Renal cortical epithelial cell (primary cell): ENCODE data around the gene NGDN. TPM values are rescaled to one million over a fixed set of nuclear protein-coding genes. Genes with fewer than 3 reads are reported as not detected.
"Not testable (repeated sequence)": the region's sequence is repeated elsewhere in the genome, so short reads cannot be mapped to it uniquely, and the experiment has no call there.

Source experiments
- DNase-seq: peaks from one replicate; pipeline ENCODE4 v3.0.0-alpha.2; 2011; ENCODE audit warnings: low read depth
- total RNA-seq: library from RNA; depleted of rRNA; stranded (reverse); fragments of >200 nt; gene quantifications from 2 replicates; pipeline ENCODE4 v1.2.3, GENCODE V29; 2014

NGDN gene
- 41.5 and 53.0 TPM in 2 replicates for total RNA-seq

- DNase-seq, result peak; percentile 100
Observed at GRCh38 chr14:23469127-23469905, at the start of gene NGDN. Gene NGDN, plus strand, starts transcription at chr14:23469703. Its CDS starts 13 bp downstream, at chr14:23469716.

GRCh38 chr14:23421594-23421993, 47.9 kb upstream of the NGDN start:
- DNase-seq, result no peak

DNA sequence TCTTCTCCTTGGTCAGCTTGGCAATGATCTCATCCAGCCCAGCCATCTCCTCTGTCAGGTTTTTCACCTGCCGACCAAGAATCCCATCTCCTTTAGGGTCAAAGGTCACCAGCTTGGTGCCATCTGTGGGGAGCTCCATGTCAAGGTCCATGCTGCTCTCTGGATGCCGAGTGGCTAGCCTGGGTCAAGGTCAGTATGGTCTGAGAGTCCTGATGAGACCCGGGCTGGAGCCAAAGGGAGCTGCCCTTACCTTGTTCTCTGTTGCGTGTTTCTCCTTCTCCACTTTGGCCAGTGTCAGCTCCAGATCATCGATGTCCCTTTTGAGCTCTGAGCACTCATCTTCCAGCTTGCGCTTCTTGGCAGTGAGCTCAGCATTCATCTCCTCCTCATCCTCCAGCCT, 45.8 kb upstream of the NGDN start:
- no peak for DNase-seq

- DNase-seq, result no peak
Observed at GRCh38 chr14:23425169-23425568, 44.3 kb upstream of the NGDN start.

DNA sequence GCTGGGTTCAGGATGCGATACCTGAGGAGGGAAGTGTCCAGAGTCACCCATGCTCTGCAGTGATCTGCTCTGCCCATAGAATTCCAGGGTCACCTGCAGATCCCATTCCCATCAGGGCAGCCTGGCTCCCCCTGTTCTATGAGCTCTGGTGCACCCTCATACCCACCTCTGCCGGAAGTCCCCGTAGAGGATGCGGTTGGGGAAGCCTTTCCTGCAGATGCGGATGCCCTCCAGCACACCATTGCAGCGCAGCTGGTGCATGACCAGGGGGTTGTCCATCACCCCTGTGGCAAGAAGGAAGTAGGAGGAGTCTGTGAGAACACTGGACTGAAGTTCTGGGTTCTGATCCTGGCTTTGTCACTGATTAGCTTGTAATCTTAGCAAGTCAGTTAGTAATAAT, 43.7 kb upstream of the NGDN start:
- not testable (repeated sequence) for DNase-seq

- DNase-seq, result no peak
Observed at GRCh38 chr14:23428686-23429495, 40.6 kb upstream of the NGDN start.

- no peak for DNase-seq
Observed at GRCh38 chr14:23430016-23430722, 39.3 kb upstream of the NGDN start.

GRCh38 chr14:23430723-23431085, 38.8 kb upstream of the NGDN start:
- DNase-seq, result peak; percentile 53

DNA sequence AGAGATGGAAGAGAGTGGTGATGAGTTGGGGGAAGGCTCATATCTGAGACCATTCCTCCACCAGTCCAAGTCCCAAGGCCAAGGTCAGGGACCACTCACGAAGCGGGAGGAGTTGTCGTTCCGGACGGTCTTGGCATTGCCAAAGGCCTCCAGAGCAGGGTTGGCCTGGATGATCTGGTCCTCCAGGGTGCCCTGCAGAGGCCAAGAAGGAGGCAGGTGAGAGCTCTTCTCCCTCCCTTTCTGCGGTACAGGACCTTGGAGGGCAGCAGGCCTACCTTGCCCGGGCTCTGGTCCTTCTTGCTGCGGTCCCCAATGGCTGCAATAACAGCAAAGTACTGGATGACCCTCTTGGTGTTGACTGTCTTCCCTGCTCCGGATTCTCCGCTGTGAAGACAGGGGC, 38.0 kb upstream of the NGDN start:
- no peak for DNase-seq

GRCh38 chr14:23432102-23432925, 37.2 kb upstream of the NGDN start:
- DNase-seq, result no peak

- DNase-seq, result no peak
Observed at GRCh38 chr14:23432946-23433345, 36.6 kb upstream of the NGDN start.

DNA sequence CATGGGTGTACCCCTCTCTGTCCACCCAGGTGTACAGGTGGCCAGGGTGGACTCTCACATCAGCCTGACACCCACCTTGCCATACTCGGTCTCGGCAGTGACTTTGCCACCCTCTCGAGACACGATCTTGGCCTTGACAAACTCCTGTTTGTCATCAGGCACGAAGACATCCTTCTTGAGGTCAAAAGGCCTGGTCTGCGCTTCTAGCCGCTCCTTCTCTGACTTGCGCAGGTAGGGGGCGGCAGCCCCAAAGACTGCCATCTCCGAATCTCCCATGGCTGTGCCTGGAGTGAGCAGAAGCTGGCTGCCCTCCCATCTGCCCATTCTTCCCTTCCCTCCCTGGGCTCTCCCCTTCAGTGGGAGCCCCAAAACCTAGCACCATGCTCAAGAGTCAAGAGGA, 36.0 kb upstream of the NGDN start:
- no peak for DNase-seq

GRCh38 chr14:23434488-23435222, 34.8 kb upstream of the NGDN start:
- no peak for DNase-seq

GRCh38 chr14:23435543-23436326, 33.8 kb upstream of the NGDN start, which contains the start of gene MYH7:
Gene MYH7, minus strand, starts transcription at chr14:23435660. Its CDS starts 1,928 bp downstream, at chr14:23433732.
- no peak for DNase-seq

DNA sequence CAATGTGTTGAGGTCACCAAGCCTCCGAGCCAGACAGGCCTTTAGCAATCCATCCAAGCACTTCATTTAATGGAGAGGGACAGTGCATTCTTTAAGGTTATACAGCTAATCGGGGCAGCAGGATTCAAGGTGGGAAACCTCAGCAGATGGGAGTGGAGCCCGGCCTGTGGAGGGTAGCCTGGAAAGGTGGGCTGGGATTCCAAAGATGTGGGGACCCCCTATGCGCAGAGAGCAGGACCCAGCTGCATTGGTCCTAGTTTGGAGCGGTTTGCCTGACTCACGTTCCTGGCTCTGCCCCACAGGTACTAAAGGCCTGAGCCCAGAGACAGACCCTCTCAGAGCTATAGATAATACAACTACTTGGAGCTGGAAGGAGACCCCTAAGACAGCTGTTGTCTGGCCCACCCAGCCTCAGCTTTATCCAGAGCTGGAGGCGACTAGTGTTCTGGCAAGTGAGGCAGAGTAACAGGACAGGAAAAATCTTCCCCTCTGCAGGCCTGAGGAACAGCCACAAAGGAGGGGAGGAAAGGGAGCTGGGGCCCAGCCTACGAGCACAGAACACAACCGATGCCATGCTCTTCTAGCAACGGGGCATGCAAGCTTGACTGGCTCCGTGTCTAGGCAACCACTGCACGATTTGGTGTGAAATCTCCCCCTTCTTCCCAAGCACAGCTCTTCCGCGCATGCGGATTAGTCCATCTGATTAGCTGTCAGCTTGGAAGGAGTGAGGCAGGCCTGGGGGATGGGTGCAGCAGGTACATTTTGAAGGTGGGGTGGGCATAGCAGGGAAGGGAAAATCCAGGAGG, 33.0 kb upstream of the NGDN start:
- peak; percentile 41 for DNase-seq

GRCh38 chr14:23437133-23438100, 32.1 kb upstream of the NGDN start:
- DNase-seq, result no peak

GRCh38 chr14:23438101-23438971, 31.2 kb upstream of the NGDN start:
- DNase-seq, result no peak
